Osteocyte (in vitro differentiated cells): ENCODE measurements around the gene EYA2. TPM values are rescaled to one million over a fixed set of nuclear protein-coding genes. Genes with fewer than 3 reads are reported as not detected.

ENCODE experiments used
- DNase-seq: peaks from one replicate; pipeline ENCODE4 v3.0.0; 2021; ENCODE audit warnings: mixed read lengths; ENCODE audit not compliant: unreplicated experiment; ENCODE audit errors: extremely low spot score
- H3K27ac Mint-ChIP-seq: one replicate; pipeline ENCODE4 v1.8.0; 2021; ENCODE audit warnings: mild to moderate bottlenecking, mixed read lengths; ENCODE audit not compliant: unreplicated experiment
- H3K27me3 Mint-ChIP-seq: one replicate; pipeline ENCODE4 v1.8.0; 2021; ENCODE audit warnings: mixed read lengths; ENCODE audit not compliant: unreplicated experiment
- H3K36me3 Mint-ChIP-seq: one replicate; pipeline ENCODE4 v1.8.0; 2021; ENCODE audit warnings: mixed read lengths; ENCODE audit not compliant: unreplicated experiment
- H3K4me1 Mint-ChIP-seq: one replicate; pipeline ENCODE4 v1.8.0; 2021; ENCODE audit warnings: mixed read lengths; ENCODE audit not compliant: unreplicated experiment
- H3K4me3 Mint-ChIP-seq: one replicate; pipeline ENCODE4 v1.8.0; 2021; ENCODE audit warnings: mild to moderate bottlenecking, moderate library complexity, mixed read lengths; ENCODE audit not compliant: unreplicated experiment
- H3K9me3 Mint-ChIP-seq: one replicate; pipeline ENCODE4 v1.8.0; 2021; ENCODE audit warnings: mixed read lengths; ENCODE audit not compliant: unreplicated experiment
- total RNA-seq: library from RNA; stranded (reverse); gene quantifications from 2 replicates; pipeline ENCODE4 v1.2.1, GENCODE V29; 2021
- TF ChIP-seq, protein P1 (sequence below): fragments of 200-600 bp; sonication (generic); IDR thresholded peaks from 2 replicates; pipeline ENCODE4 v1.5.0; 2021; ENCODE audit warnings: antibody characterized with exemption, mild to moderate bottlenecking, moderate library complexity

The EYA2 gene
- total RNA-seq, 1 donor from 2014 or later: not detected

GRCh38 chr20:46850896-46851295 lies 43.7 kb upstream of the EYA2 start:
- TF ChIP-seq, protein P1, sequence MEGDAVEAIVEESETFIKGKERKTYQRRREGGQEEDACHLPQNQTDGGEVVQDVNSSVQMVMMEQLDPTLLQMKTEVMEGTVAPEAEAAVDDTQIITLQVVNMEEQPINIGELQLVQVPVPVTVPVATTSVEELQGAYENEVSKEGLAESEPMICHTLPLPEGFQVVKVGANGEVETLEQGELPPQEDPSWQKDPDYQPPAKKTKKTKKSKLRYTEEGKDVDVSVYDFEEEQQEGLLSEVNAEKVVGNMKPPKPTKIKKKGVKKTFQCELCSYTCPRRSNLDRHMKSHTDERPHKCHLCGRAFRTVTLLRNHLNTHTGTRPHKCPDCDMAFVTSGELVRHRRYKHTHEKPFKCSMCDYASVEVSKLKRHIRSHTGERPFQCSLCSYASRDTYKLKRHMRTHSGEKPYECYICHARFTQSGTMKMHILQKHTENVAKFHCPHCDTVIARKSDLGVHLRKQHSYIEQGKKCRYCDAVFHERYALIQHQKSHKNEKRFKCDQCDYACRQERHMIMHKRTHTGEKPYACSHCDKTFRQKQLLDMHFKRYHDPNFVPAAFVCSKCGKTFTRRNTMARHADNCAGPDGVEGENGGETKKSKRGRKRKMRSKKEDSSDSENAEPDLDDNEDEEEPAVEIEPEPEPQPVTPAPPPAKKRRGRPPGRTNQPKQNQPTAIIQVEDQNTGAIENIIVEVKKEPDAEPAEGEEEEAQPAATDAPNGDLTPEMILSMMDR: no peak
- H3K4me3 Mint-ChIP-seq: no peak overlapping the region
- no peaks in the 10 kb centered on the region for H3K4me1 Mint-ChIP-seq
- no peak for DNase-seq
- H3K36me3 Mint-ChIP-seq: no peaks in the 10 kb centered on the region
- H3K27me3 Mint-ChIP-seq: peaks cover 30% of the 10 kb centered on the region
- peaks cover 8% of the 10 kb centered on the region for H3K9me3 Mint-ChIP-seq
- H3K27ac Mint-ChIP-seq: no peak overlapping the region

DNA sequence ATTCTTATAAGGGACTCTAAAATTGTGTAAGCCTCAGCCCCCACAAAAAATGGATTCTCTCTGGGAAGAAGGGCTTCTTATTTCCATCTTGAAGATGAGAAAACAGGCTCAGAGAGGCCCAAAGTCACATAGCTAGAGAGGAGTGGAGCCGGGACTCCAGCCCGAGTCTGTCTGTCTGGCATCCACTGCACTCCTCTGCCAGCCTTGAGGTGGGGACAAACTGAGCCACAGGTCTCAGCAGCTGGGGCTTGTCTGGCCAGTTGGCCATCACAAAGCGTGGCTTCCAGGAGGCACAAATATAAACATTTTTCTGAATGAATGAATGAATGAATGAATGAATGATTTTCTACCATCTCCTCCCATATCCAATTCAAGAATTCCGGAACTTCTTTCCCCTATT lies 42.9 kb upstream of the EYA2 start:
- TF ChIP-seq, protein P1: no peak
- H3K27me3 Mint-ChIP-seq: peaks cover 35% of the 10 kb centered on the region

GRCh38 chr20:46852313-46852712 lies 42.3 kb upstream of the EYA2 start:
- no peak for DNase-seq

More for the DNA sequence above, 42.9 kb upstream of the EYA2 start:
- peaks cover 8% of the 10 kb centered on the region for H3K9me3 Mint-ChIP-seq
- no peak overlapping the region for H3K4me3 Mint-ChIP-seq
- no peak for DNase-seq
- H3K36me3 Mint-ChIP-seq: no peaks in the 10 kb centered on the region
- no peak overlapping the region for H3K27ac Mint-ChIP-seq
- no peaks in the 10 kb centered on the region for H3K4me1 Mint-ChIP-seq

DNA sequence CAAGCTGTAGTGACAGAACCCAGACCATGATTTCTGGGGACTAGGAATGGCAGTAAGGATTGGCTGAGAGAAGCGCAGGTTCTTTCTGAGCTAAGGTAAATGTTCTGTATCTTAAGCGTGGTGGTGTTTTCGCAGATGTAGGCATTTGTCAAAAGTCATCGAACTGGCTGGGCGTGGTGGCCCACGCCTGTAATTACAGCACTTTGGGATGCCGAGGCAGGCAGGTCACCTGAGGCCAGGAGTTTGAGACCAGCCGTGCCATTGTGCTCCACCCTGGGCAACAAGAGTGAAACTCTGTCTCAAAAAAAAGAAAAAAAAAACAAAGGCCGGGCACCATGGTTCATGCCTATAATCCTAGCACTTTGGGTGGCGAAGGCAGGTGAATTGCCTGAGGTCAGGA lies 40.7 kb upstream of the EYA2 start:
- no peak for DNase-seq
- Mint-ChIP-seq H3K36me3 (no peaks in the 10 kb centered on the region), H3K4me1 (no peaks in the 10 kb centered on the region), H3K27me3 (peaks cover 39% of the 10 kb centered on the region), H3K9me3 (peaks cover 2% of the 10 kb centered on the region), H3K4me3 (no peak overlapping the region), H3K27ac (no peak overlapping the region)
- TF ChIP-seq, protein P1: no peak

More at GRCh38 chr20:46852313-46852712, 42.3 kb upstream of the EYA2 start:
- TF ChIP-seq, protein P1: no peak
- Mint-ChIP-seq H3K4me3 (no peak overlapping the region), H3K4me1 (no peaks in the 10 kb centered on the region), H3K27me3 (peaks cover 41% of the 10 kb centered on the region), H3K27ac (no peak overlapping the region), H3K9me3 (peaks cover 8% of the 10 kb centered on the region), H3K36me3 (no peaks in the 10 kb centered on the region)

DNA sequence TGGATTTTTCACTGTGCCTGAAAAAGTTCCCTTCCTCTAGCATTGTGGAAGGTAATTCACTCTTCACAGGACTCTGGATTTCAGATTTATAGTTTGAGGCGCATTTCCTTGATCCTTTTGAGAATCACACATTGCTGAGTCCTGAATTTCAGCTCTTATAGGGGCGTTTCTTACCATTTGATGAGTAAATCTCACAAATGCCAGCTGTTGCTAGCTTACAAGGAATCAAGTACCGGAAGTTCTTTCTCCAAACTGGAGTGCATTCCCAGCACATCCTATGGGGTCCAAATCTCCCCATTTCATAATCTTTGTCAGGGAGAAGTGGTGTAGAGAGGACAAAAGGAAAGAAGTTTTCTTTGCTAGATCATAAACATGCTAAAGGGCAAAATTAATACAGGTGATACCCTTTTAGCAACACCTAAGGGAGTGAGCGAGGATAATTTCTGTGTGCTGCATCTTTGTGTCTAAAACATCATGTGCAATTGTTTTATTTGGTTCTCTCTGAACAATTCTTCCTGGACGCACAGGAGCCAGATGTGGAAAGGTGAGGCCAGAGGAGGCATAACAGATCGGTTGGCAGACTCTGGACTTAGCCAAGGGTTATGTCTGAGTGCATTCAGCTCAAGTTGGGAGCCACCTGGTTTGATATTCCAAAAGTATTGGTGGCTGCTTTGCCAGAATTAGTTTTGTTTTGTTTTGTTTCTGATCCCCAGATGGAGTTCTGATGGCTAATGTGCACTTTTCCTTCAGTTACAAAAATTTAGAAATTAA lies 37.4 kb upstream of the EYA2 start:
- H3K9me3 Mint-ChIP-seq: no peaks in the 10 kb centered on the region
- DNase-seq: no peak
- H3K4me3 Mint-ChIP-seq: no peak overlapping the region

More for the DNA sequence above, 37.4 kb upstream of the EYA2 start:
- H3K27me3 Mint-ChIP-seq: peaks cover 43% of the 10 kb centered on the region
- TF ChIP-seq, protein P1: no peak
- H3K4me1 Mint-ChIP-seq: no peaks in the 10 kb centered on the region
- no peak overlapping the region for H3K27ac Mint-ChIP-seq
- no peaks in the 10 kb centered on the region for H3K36me3 Mint-ChIP-seq
